CD14-positive monocyte (primary cell): Measurements from ENCODE around the gene IDNK. TPM values are rescaled to one million over a fixed set of nuclear protein-coding genes. Genes with fewer than 3 reads are reported as not detected.
"Not testable (repeated sequence)": the region's sequence is repeated elsewhere in the genome, so short reads cannot be mapped to it uniquely, and the experiment has no call there.

Source experiments
- DNase-seq, 3 donors: peaks; one replicate each; pipeline ENCODE4 v3.0.0-alpha.2; 2011 to 2022
- H2AFZ ChIP-seq: 2 replicates; pipeline ENCODE4 v1.6.0; 2012; ENCODE audit warnings: mild to moderate bottlenecking, low read depth, low read length, inconsistent platforms; ENCODE audit not compliant: insufficient read depth, poor library complexity, severe bottlenecking
- H3K27ac ChIP-seq, 2 donors: 1 replicate in 1 of 2; 2 replicates in 1 of 2; pipeline ENCODE4 v1.5.1; 2012 to 2013; ENCODE audit warnings: low read length in 2 of 2, control low read depth in 1 of 2, inconsistent platforms in 1 of 2, low read depth in 1 of 2, mild to moderate bottlenecking in 1 of 2
- H3K27me3 ChIP-seq, 2 donors: one replicate each; pipeline versions ENCODE4 v1.6.0 to v1.6.1; 2011 to 2013; ENCODE audit warnings: low read length in 2 of 2; ENCODE audit not compliant: control insufficient read depth in 2 of 2, insufficient read depth in 2 of 2
- H3K36me3 ChIP-seq, 2 donors: replicated peaks in 1 of 2; 1 replicate in 1 of 2; 2 replicates in 1 of 2; pipeline versions ENCODE4 v1.5.1 to v1.6.1; 2012 to 2013; ENCODE audit warnings: low read length in 2 of 2, control low read depth in 1 of 2, inconsistent platforms in 1 of 2, mild to moderate bottlenecking in 1 of 2; ENCODE audit not compliant: insufficient read depth in 2 of 2, control insufficient read depth in 1 of 2
- H3K4me1 ChIP-seq, 2 donors: 1 replicate in 1 of 2; 2 replicates in 1 of 2; pipeline versions ENCODE4 v1.5.1 to v1.6.1; 2012 to 2013; ENCODE audit warnings: low read length in 2 of 2, control low read depth in 1 of 2, inconsistent platforms in 1 of 2, mild to moderate bottlenecking in 1 of 2, moderate library complexity in 1 of 2; ENCODE audit not compliant: insufficient read depth in 2 of 2, control insufficient read depth in 1 of 2
- H3K4me2 ChIP-seq: replicated peaks from 2 replicates; pipeline ENCODE3; 2012; ENCODE audit warnings: low read length, moderate library complexity, mild to moderate bottlenecking; ENCODE audit not compliant: poor library complexity, severe bottlenecking; ENCODE audit errors: extremely low read depth
- H3K4me3 ChIP-seq, 3 experiments: fragments of 200-600 bp in 1 of 3; sonication (generic) in 1 of 3; replicated peaks in 1 of 3; 1 replicate in 2 of 3; 2 replicates in 1 of 3; pipeline ENCODE4 v1.5.1; 2011 to 2013; ENCODE audit warnings: low read length in 3 of 3, mild to moderate bottlenecking in 3 of 3, control low read depth in 2 of 3, low read depth in 2 of 3, inconsistent platforms in 1 of 3, moderate library complexity in 1 of 3
- H3K79me2 ChIP-seq: 2 replicates; pipeline ENCODE4 v1.6.0; 2012; ENCODE audit warnings: mild to moderate bottlenecking, control low read depth, inconsistent platforms, low read length, moderate library complexity; ENCODE audit not compliant: insufficient read depth
- H3K9ac ChIP-seq: 2 replicates; pipeline ENCODE4 v1.6.0; 2017; ENCODE audit warnings: low read length, mild to moderate bottlenecking; ENCODE audit not compliant: insufficient read depth, poor library complexity, severe bottlenecking
- H3K9me3 ChIP-seq, 2 donors: replicated peaks in 1 of 2; 1 replicate in 1 of 2; 2 replicates in 1 of 2; pipeline versions ENCODE4 v1.5.1 to v1.6.1; 2012 to 2013; ENCODE audit warnings: low read length in 2 of 2, control low read depth in 1 of 2; ENCODE audit not compliant: control insufficient read depth in 1 of 2, insufficient read depth in 1 of 2
- H4K20me1 ChIP-seq: 2 replicates; pipeline ENCODE4 v1.6.0; 2012; ENCODE audit warnings: mild to moderate bottlenecking, low read length, control low read depth, moderate library complexity; ENCODE audit not compliant: insufficient read depth
- H3K27ac Mint-ChIP-seq, 7 donors: one replicate each; pipeline ENCODE4 v1.8.0; 2020; ENCODE audit warnings: mild to moderate bottlenecking in 7 of 7, mixed read lengths in 7 of 7, moderate library complexity in 6 of 7, inconsistent platforms in 2 of 7
- H3K27me3 Mint-ChIP-seq, 3 donors: one replicate each; pipeline ENCODE4 v1.8.0; 2021 to 2022; ENCODE audit warnings: low read depth in 3 of 3, mild to moderate bottlenecking in 3 of 3, mixed read lengths in 3 of 3, moderate library complexity in 3 of 3, inconsistent platforms in 1 of 3
- H3K36me3 Mint-ChIP-seq, 2 donors: one replicate each; pipeline ENCODE4 v1.8.0; 2020; ENCODE audit warnings: mixed read lengths in 2 of 2, inconsistent platforms in 1 of 2, mild to moderate bottlenecking in 1 of 2
- H3K4me1 Mint-ChIP-seq: one replicate; pipeline ENCODE4 v1.8.0; 2020; ENCODE audit warnings: mild to moderate bottlenecking, mixed read lengths
- H3K4me3 Mint-ChIP-seq, 2 donors: one replicate each; pipeline ENCODE4 v1.8.0; 2020; ENCODE audit warnings: mild to moderate bottlenecking in 2 of 2, mixed read lengths in 2 of 2, moderate library complexity in 1 of 2
- H3K9me3 Mint-ChIP-seq, 7 donors: one replicate each; pipeline ENCODE4 v1.8.0; 2020 to 2022; ENCODE audit warnings: mixed read lengths in 7 of 7, mild to moderate bottlenecking in 6 of 7, moderate library complexity in 6 of 7, inconsistent platforms in 2 of 7
- WGBS: methylation state at CpG from one replicate; pipeline ENCODE4 v1.1.5; 2013; ENCODE audit warnings: missing lambda C conversion rate; ENCODE audit not compliant: insufficient coverage; 5-methylcytosine and 5-hydroxymethylcytosine counted together
- intact Hi-C, 2 donors: fragments of 100-400 bp; cut with micrococcal nuclease; formaldehyde crosslinking; loops; one replicate each; pipeline versions ENCODE4 v1.15.0 to v1.15.1; 2023
- polyA plus RNA-seq, 3 donors: library from polyadenylated mRNA; depleted of rRNA in 1 of 3; unstranded in 2 of 3; stranded (reverse) in 1 of 3; fragments of 300-500 nt in 2 of 3; fragments of >200 nt in 1 of 3; fragmentation: Illumina TruSeq in 2 of 3; gene quantifications; 1 replicate in 2 of 3; 2 replicates in 1 of 3; pipeline ENCODE4 v1.2.3, GENCODE V29; 2012 to 2021
- TF ChIP-seq, protein P1 (sequence below): fragments of 200-600 bp; IDR thresholded peaks from one replicate; pipeline ENCODE4 v1.8.0; 2022; ENCODE audit warnings: antibody characterized with exemption, mild to moderate bottlenecking

Gene IDNK
- polyA plus RNA-seq, 3 donors, result 5.6 to 13.3 (median 10.6) TPM

DNA sequence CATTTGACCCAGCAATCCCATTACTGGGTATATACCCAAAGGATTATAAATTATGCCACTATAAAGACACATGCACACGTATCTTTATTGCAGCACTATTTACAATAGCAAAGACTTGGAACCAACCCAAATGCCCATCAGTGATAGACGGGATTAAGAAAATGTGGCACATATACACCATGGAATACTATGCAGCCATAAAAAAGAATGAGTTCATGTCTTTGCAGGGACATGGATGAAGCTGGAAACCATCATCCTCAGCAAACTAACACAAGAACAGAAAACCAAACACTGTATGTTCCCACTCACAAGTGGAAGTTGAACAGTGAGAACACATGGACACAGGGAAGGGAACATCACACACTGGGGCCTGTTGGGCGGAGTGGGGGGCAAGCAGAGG lies 9.6 kb upstream of the IDNK start:
- H3K27ac Mint-ChIP-seq, H3K4me3 ChIP-seq, H3K4me2 ChIP-seq, H3K27me3 ChIP-seq, H4K20me1 ChIP-seq, H3K4me1 Mint-ChIP-seq, H3K36me3 ChIP-seq, H3K9ac ChIP-seq, H2AFZ ChIP-seq, H3K79me2 ChIP-seq, H3K4me1 ChIP-seq, H3K27ac ChIP-seq, H3K4me3 Mint-ChIP-seq, intact Hi-C loops, DNase-seq, H3K36me3 Mint-ChIP-seq: not testable (repeated sequence)
- whole genome bisulfite sequencing, result 90% methylated on average over 3 of the region's 3 CpGs
- peaks cover 3 to 13% (median 9%) of the 10 kb centered on the region in 7 donors for H3K9me3 Mint-ChIP-seq
- H3K27me3 Mint-ChIP-seq, result peaks cover 10 to 26% (median 13%) of the 10 kb centered on the region in 3 donors
- H3K9me3 ChIP-seq, result peaks cover 0 to 11% of the 10 kb centered on the region in 2 donors

DNA sequence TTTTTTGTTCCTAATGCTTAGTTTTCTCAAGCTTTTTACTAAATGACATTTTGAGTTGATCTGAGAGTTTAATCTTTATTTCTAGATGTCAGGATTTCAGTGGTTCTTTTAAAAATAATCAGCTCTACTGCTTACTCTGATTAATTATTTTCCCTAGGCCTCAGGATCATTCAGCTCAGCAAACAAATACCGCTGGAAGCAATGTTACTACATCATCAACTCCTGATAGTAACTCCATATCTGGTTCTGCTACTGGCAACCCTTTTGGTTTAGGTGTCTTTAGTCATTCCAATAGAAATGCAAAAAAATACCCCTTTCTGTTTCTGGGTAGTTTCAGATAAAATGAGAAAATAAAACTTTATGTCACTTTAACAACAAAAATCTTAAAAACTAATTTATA lies 5.6 kb upstream of the IDNK start:
- Mint-ChIP-seq H3K4me1 (peaks cover 8% of the 10 kb centered on the region), H3K27me3 (peaks cover 4 to 9% (median 6%) of the 10 kb centered on the region in 3 donors), H3K27ac (no peak overlapping the region), H3K9me3 (peaks cover 0 to 7% (median 0%) of the 10 kb centered on the region in 7 donors), H3K36me3 (no peaks in the 10 kb centered on the region), H3K4me3 (no peak overlapping the region)
- H3K4me3 ChIP-seq, result no peak overlapping the region
- no peak overlapping the region for H3K4me2 ChIP-seq
- peaks cover 0 to under 1% of the 10 kb centered on the region in 2 donors for H3K27me3 ChIP-seq
- no peak for DNase-seq
- no peaks in the 10 kb centered on the region for H3K36me3 ChIP-seq
- H4K20me1 ChIP-seq, result no peaks in the 10 kb centered on the region
- intact Hi-C loops, result no loop called here
- peaks cover 1 to 9% of the 10 kb centered on the region in 2 donors for H3K4me1 ChIP-seq
- H3K9me3 ChIP-seq, result no peaks in the 10 kb centered on the region
- WGBS, result 100% methylated on average over 1 of the region's 1 CpG
- no peak overlapping the region for H3K9ac ChIP-seq
- no peaks in the 10 kb centered on the region for H3K79me2 ChIP-seq
- TF ChIP-seq, protein P1, sequence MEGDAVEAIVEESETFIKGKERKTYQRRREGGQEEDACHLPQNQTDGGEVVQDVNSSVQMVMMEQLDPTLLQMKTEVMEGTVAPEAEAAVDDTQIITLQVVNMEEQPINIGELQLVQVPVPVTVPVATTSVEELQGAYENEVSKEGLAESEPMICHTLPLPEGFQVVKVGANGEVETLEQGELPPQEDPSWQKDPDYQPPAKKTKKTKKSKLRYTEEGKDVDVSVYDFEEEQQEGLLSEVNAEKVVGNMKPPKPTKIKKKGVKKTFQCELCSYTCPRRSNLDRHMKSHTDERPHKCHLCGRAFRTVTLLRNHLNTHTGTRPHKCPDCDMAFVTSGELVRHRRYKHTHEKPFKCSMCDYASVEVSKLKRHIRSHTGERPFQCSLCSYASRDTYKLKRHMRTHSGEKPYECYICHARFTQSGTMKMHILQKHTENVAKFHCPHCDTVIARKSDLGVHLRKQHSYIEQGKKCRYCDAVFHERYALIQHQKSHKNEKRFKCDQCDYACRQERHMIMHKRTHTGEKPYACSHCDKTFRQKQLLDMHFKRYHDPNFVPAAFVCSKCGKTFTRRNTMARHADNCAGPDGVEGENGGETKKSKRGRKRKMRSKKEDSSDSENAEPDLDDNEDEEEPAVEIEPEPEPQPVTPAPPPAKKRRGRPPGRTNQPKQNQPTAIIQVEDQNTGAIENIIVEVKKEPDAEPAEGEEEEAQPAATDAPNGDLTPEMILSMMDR, result no peak
- H3K27ac ChIP-seq, result no peak overlapping the region
- H2AFZ ChIP-seq, result no peak overlapping the region
